Measurements from ENCODE around the gene TUBB8.
A peak's percentile ranks its signal among the peaks of the same experiment; 100 is the strongest.
"Not testable (repeated sequence)": the region's sequence is repeated elsewhere in the genome, so short reads cannot be mapped to it uniquely, and the experiment has no call there.

Gene TUBB8

DNA sequence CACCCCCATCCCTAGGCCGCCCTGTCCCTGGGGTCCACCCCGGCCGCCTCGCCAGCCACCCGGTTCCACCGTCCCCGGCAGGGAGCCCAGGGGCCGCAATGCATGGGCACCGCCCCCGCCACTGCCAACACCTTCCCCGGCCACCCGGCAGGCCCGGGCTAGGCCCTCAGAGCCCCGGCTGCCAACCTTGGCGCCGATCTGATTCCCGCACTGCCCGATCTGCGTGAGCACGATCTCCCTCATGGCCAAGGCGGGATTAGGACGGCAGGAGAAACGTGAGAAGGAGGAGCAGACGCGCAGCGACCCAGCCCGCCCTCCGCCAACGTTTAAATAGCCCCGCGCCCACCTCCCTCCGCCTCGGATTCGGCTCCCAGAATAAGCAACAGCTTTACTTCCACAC, at the start of gene TUBB8:
Gene TUBB8, minus strand, starts transcription at position 301 of the 400 bp plus-strand sequence. Its CDS starts 58 bp downstream, at position 243.
- no peak for DNase-seq (ENCODE audit: low read depth in 3 of 3)

GRCh38 chr10:96466-96865, 47.4 kb upstream of the TUBB8 start:
- no peak for DNase-seq (ENCODE audit: low read depth in 3 of 3)

GRCh38 chr10:95356-96115, 46.4 kb upstream of the TUBB8 start:
- no peak for DNase-seq (ENCODE audit: low read depth in 3 of 3)

- DNase-seq (ENCODE audit: low read depth in 3 of 3): no peak
Measured at GRCh38 chr10:94613-95012, 45.5 kb upstream of the TUBB8 start.

- DNase-seq (ENCODE audit: low read depth in 3 of 3): no peak
Measured at GRCh38 chr10:92846-93245, 43.8 kb upstream of the TUBB8 start.

- DNase-seq (ENCODE audit: low read depth in 3 of 3): no peak
Measured at GRCh38 chr10:92153-92552, 43.1 kb upstream of the TUBB8 start.

GRCh38 chr10:91313-91712, 42.2 kb upstream of the TUBB8 start:
- DNase-seq (ENCODE audit: low read depth in 3 of 3): no peak

GRCh38 chr10:90161-90560, 41.1 kb upstream of the TUBB8 start:
- no peak for DNase-seq (ENCODE audit: low read depth in 3 of 3)

DNA sequence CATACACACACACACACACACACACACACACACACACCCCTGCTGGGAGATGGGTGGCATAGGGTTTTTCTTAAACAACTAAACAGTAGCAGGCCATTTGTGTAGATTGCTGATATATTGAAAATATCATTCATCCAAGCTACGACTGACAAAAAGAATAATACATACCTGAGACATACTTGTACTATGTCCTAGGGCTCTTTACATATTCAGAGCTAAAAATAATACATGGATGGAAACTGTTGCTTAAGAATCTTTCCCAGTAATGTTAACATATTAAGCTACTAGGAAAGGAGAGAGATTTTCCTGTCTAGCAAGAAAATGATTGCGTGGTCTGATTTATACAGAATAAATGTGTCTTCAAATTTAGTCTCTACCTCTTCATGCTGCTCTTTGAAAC, 40.2 kb upstream of the TUBB8 start:
- DNase-seq (ENCODE audit: low read depth in 3 of 3): no peak

DNA sequence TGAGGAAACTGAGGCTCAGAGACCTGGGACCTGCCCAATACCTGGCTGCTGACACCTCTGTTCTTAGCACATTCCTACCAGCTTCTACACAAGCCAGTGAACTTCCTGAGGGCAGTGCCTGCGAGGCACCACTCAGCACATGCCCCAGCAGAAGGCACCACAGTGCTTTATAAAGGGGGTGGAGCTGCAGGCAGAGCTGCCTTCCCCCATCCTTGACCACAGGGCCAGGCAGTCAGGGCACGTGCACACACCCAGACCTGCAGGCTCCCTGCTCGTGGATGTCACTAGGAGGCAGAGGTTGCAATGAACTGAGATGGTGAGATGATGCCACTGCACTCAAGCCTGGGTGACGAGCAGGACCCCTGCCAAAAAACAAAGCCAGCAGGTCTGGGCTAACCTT, 39.2 kb upstream of the TUBB8 start:
- no peak for DNase-seq (ENCODE audit: low read depth in 3 of 3)

GRCh38 chr10:87177-88080, 38.3 kb upstream of the TUBB8 start:
- DNase-seq (ENCODE audit: low read depth in 3 of 3): no peak

DNA sequence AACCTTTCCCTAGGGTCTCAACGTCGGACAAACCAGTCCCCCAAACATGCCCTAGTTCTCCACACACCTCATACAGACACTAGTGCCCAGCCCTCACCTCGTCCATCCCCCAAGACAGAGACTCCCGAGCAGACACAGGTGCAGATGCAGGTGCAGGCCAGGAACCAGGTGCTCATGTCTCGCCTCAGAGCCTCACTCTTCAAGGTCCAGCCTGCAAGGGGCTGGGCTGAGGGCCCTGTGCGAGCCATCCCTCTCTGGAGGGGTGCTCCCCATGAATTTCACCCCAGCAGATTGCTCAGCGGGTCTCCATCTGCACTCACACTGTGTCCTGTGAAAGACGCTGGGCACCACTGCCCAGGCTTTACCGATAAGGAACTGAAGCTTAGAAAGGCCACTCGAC, 36.9 kb upstream of the TUBB8 start:
- DNase-seq (ENCODE audit: low read depth in 3 of 3): no peak

- DNase-seq (ENCODE audit: low read depth in 3 of 3): no peak
Measured at GRCh38 chr10:85044-85443, 35.9 kb upstream of the TUBB8 start.

DNA sequence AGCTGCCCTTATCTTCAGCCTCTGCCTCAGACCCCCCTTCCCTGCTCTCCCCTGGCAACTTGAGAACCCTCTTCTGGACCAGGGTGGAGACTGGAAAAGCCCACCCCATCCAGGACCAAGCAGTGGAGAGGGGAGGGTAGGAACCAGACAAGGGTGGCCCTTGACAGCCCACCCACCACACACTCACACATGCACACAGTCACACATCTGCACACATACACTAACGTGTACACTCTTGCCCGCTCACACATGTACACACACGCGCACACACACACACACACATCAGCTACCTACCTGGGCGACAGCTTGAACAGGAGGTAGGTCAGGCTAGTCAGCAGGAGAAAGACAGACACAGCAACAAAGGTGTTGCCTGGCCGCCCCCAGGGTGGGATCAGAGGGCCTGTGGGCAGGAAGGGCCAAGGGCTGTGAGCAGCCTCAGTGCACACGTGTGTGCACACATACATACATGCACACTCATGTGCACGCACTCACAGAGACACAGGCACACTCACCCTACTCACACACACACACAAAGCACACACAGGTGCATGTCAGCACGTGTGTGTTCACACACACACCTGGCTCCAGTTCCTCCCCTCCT, 34.9 kb upstream of the TUBB8 start:
- no peak for DNase-seq (ENCODE audit: low read depth in 3 of 3)

DNA sequence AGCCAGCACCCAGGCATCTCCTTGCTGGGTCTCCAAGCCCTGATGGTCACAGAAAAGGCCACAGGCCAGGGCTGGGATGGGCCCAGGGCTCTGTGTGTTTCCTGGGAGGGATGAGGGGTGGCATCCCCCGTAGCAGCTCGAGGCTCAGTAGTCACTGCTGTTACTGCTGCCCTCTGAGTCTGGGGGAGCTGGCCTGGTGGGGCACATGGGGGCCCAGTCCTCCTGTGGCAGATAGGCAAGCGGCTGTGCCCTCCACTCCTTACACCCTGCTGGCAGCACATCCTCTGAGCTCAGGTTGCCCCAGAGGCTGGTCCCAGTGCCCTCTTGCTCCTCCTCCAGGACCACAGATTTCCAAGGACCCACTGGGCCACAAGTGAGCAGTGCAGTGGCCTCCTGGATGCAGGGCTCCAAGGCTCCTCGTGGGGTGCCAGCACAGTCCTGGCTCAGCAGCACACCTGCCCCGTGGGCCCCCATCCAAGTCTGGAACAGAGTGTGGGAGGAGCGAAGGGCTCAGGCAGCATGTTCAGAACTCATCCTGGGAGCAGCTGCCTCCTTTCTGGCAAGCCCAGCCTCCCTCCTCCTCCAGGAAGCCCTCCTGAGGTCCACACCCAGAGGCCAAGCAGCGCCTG, 31.5 kb upstream of the TUBB8 start:
- DNase-seq (ENCODE audit: low read depth in 3 of 3): no peak

DNA sequence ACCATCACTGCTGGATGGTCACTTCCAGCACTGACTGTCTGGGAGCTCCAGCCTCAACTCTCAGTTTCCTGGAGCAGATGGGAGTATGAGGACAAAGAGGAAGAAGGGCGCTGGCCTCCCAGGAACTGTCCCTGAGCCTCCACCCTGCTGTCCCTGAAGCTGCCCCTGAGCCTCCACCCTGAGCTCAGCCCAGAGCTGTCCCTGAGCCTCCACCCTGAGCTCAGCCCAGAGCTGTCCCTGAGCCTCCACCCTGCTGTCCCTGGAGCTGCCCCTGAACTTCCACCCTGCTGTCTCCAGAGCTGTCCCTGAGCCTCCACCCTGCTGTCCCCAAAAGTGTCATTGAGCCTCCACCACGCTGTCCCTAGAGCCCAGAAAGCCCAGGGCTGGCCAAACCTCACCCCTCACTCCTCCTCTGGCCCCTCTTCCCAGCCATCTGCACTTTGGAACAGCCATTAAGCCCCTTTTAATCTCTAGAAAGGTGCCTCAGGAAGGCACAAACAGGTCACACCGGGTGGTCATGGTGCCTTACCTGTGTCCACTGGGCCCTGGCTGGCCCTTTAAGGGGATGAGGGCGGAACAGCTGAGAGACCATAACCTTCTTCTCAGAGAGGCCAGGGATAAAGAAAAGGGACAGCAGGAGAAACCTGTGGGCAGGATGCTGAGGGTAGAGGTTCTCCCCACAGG, 30.6 kb upstream of the TUBB8 start:
- DNase-seq (ENCODE audit: low read depth in 3 of 3): no peak

- no peak for DNase-seq (ENCODE audit: low read depth in 3 of 3)
Measured at GRCh38 chr10:78556-78955, 29.5 kb upstream of the TUBB8 start.

DNA sequence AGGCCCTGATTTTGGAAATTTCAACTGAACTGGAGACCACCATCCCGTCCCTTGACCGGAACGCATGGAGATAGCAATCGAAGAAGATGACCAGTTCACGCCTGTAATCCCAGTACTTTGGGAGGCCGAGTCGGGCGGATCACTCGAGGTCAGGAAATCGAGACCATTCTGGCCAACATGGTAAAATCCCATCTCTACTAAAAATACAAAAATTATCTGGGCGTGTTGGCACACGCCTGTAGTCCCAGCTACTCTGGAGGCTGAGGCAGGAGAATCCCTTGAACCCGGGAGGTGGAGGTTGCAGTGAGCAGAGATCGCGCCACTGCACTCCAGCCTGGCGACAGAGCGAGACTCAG, 25.1 kb upstream of the TUBB8 start:
- not testable (repeated sequence) for DNase-seq (ENCODE audit: low read depth in 3 of 3)

- peak in 1 of 3 donors; percentile 29 for DNase-seq (ENCODE audit: low read depth in 3 of 3)
Measured at GRCh38 chr10:73543-74265, 24.6 kb upstream of the TUBB8 start.

DNA sequence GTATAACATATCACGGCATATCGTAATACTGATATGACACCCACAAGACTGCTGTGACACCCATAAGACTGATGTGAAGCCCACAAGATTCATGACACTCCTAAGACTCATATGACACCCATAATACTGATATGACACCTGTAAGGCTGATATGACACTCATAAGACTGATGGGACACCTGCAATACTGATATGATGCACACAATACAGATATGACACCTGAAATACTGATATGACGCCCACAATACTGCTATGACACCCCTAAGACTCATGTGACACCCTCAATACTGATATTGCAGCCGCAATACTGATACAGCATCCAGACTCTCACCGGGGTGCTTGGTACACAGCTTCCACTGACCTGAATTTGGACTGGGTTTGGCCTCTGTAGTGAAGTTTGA, 19.1 kb upstream of the TUBB8 start:
- not testable (repeated sequence) for DNase-seq (ENCODE audit: low read depth in 3 of 3)

GRCh38 chr10:49926-50325, 830 bp upstream of the TUBB8 start:
- DNase-seq (ENCODE audit: low read depth in 3 of 3): not testable (repeated sequence)

Measured in stimulated activated CD4-positive, alpha-beta T cell treated with anti-CD3 and anti-CD28 coated beads, TNF-alpha, amount 100 ng/mL, for 48 hours (primary cell).